Stimulated activated CD4-positive, alpha-beta T cell treated with anti-CD3 and anti-CD28 coated beads, Interleukin-1b, Interleukin-23, amount 100 ng/mL, for 1 hour (primary cell): ENCODE measurements around the gene PAFAH1B1.

Source experiments
- DNase-seq, 2 donors: peaks; one replicate each; pipeline ENCODE4 v3.0.0-alpha.2; 2020; ENCODE audit warnings: low read depth in 2 of 2

The PAFAH1B1 gene

DNA sequence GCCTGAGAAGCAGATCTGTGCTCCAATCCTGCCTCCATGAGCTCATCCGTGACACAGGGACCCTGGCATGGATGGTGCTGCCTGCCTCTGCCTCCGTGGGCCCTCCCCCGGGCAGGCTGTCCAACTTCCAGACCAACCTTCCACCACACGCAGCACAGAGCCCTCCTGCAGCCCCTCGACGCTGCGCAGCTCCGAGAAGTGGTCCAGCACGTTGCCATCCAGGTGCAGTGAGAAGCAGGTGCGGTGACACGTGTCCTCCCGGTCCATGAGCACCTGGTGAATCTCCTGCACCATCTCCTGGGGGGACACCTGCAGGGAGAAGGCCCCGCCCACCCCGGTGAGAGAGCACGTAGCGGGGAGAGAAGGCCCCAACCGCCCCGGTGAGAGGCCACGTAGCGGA is 109.7 kb downstream of the PAFAH1B1 start:
- no peak for DNase-seq

DNA sequence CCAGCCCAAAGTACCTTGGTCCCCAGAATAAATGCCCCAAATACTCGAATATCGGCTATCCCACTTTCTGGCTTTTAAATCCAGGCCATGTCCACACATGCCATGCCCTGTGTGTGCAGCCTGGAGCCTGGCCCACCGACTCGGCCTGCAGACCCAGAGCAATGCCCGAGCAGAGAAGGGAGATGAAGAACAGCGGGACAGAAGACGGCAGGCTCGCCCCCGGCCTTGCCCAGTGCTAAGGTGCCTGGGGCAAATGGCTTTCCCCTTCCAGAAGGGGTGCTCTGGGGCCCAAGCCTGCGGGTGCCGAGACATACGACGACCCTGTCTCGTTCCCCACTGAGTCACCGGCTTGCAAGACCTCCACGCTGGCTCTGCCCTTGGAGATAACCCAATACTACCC is 110.2 kb downstream of the PAFAH1B1 start:
- no peak for DNase-seq

DNA sequence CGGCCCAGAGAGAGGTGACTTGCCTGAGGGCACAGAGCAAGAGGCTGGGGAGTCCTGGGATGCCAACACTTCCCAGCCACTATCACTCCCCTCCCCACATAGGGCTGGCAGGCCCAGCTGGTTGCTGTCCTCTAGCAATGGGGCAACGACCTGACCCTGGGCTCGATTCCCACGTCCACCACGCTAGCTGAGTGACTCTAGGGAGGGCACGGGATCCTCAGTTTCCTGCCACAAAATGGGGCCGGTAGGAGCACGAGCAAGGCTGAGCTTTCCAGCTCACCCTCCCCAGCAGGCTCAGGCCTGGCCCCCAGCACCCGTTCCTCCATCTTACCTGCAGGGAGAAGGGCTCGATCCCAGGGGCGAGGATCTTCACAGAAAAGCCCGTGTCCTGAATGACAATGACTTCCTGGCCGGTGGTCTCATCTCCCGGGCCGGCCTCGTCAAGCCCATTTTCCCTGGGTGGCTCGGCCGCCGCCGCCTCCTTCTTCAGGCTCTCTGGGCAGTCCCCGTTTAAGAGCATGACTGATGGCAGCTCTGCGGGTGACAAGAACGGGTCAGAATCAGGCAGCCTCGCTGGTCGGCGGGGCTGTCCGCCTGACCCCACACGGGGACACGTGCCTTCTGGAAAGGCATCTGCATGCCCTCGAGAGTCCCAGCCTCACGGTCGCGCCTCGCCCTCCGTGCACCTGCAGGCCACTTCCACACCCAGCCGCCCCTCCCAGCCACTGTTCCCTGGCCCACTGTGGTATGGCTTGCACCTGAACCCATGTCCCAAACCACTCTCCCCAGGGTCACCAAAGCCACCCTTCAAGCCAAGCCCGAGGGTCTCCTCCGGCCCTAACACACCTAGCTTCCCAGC is 110.8 kb downstream of the PAFAH1B1 start:
- DNase-seq: no peak

DNA sequence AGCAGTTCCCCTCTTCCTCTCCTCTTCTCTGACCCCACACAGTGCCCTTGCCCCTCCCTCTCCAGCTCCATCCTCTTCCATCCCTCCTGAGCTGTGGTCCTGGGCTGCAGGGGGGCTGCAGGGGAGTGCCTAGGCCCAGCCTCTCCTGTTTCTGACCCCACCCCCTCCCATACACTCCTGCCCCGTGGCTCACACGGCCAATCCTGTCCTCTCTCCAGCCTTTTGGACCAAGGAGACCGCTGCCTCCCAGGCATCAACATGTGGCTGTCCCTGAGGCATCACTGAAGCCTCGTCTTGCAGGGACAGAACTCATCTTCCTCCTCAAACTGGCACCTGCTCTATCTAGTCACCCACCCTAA is 111.4 kb downstream of the PAFAH1B1 start:
- no peak for DNase-seq

DNA sequence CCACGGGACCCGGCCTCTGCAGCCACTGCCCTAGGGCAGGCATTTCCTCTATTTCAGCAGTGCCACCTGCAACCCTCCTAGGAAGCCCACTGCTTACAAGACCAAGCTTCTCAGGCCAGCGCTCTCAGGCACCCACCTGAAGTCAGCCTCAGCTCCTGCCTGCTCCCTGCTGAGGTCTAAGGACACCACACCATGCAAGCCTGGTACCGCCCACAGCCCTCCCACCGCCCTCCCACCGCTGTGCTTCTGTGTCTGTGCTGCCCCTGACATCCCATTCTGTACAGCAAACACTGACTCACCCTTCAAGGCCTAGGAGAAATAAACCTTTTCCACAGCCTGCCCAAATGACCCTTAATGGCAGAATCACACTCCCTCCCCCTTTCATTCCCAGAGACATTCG is 111.8 kb downstream of the PAFAH1B1 start:
- DNase-seq: no peak

DNA sequence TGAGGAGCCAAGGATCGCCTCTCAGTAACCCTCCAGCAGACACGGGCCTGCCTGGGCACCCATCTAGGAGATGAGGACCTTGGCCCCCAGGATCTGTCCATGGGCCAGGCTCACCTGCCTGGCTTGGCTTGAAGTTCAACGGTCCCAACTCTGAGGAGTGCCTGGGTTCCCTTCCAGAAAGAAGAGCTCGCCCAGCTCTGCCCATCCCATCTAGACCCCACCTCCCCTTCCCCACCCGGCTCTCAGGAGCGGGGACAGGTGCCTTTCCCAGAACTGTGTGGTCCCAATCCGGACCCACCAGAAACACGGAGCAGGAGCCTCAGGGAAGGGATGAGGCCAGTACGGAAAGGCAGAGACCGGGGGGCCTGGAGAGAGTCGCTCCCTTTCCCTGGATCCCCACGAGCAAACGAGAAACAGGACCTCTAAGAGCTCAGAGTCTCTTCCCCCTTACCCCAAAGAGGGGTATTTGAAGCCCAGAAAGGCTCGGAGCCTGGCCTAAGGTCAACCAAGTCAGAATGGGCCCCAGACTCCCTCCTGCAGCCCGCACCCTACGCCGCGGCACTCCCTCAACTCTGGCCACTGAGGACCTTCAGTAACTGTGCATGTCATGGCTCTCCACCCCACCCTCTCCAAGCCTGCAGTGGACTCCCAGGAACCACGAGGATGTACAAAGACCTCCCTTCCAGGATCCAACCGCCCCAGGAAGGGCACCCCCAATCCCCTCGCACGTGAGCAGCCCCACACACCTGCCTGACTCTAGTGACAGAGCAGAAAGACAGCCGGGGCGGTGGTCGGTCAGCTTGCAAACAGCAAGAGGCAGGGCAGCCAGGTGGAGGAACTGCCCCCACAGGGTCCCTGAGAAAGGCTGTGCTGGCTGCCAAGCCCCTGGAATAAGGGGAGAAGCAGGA is 112.7 kb downstream of the PAFAH1B1 start:
- DNase-seq: no peak

DNA sequence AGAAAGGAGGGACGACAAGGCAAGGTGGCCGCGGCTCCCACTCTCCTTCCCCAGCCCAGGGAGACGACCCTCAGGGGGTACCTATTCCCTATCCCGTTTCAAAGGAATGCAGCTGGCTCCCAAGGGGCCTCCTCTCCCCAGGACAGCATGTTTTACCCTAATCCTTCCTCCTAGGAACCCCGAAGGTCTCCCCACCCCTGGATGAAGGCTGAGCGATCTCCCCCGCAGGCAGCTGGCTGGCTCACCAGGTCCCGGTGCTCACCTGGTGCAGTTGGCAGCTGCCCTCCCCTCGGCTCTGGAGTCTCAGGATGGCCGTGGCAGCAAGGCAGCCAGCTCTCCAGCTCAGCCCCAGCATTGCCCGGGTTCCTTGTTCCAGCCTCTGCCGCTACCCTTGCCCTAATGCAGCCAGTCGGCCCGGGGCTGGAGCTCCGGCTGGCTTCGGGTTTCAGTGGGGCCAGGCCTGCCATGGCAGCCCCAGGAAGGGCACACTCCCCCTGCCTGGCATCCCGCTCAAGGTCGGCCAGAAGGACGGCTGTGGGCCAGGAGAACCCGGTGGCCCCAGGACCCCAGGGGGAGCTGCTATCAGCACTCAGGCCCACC is 113.6 kb downstream of the PAFAH1B1 start:
- no peak for DNase-seq

DNA sequence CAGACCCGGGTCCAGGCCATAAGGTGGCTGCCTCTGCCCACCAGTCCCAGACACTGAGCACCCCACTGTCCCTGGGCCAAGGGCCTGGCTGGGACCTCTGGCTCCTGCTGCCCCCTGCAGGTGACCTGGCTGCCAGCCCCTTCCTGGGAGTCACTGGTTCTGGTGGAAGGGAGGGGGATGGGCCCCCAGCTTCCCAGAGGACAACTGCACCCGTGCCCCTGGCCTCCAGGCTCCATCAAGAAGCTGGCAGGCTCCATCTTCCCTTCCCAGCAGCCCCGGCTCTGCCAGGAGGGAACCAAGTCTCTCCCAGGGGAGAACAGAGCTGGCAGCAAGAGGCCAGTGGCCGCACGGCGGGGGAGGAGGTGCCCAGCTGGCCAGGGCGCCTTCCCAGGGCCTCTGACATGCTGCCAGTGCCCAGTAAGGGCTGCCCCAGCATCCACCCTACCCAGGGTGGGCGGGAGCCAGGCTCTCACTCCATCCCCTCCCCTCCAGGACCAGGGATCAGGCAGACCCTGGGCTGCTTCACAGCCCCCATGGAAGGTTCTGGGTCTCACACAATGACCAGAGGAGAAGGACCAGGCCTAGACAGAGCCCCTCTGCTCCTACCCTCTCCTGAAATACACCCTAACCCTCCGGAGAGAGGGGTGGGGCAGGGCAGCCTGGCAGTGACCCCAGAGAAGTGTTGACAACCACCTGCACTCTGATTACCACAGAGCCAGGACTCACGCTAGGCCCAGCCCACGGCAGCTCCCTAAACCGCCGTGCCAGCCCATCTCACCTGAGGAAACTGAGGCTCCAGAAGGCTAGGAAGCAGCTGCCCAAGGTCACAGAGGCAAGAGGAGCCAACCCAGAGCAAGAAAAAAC is 114.5 kb downstream of the PAFAH1B1 start:
- no peak for DNase-seq

DNA sequence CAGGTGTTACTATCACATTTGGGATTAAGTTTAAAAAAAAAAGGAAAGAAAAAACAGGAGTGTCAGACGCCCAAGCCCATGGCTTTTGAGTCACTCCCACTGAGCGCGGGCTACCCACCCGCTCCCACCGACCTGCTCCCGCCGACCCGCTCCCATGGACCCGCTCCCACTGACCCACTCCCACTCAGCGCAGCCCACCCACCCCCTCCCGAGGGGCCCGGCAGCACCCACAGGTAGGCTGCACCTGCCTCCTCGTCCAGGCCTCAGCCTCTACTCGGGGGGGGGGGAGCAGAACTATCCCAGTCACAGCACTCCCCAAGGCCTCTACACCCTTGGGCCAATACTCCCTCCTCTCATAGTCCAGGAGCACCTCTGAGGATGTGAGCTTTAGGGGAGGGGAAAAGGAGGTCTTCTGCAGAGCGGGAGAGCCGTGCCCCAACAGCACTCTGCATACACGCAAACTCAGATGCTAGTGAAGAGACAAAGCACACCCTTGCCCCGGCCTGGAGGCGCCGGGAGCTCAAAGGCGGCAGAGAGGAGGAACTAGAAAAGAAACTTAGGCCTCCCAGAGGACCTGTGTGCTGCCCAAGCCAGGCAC is 115.2 kb downstream of the PAFAH1B1 start:
- no peak for DNase-seq

DNA sequence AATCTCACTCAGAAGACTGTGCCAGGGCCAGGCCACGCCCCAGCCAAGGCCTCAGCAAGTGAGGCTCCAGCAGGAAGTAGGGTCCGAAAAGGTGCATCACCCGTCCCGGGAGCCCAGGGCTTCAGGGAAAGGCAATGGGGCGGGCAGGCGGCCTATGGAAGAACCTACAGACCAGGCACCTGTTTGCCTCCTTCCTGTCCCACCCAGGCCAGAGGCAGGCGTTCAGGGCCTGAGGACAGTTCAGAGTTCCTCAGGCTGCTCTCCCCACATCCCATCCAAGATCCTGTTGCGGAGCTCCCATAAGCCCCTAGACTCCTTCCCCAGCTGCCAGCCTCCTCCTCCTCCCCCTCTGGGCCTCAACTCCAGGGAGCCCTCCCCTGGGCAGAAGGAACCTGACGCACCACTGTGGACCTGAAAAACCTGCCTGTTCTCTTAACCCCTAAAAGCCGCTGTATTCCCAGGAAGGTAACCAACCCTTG is 115.8 kb downstream of the PAFAH1B1 start:
- no peak for DNase-seq

DNA sequence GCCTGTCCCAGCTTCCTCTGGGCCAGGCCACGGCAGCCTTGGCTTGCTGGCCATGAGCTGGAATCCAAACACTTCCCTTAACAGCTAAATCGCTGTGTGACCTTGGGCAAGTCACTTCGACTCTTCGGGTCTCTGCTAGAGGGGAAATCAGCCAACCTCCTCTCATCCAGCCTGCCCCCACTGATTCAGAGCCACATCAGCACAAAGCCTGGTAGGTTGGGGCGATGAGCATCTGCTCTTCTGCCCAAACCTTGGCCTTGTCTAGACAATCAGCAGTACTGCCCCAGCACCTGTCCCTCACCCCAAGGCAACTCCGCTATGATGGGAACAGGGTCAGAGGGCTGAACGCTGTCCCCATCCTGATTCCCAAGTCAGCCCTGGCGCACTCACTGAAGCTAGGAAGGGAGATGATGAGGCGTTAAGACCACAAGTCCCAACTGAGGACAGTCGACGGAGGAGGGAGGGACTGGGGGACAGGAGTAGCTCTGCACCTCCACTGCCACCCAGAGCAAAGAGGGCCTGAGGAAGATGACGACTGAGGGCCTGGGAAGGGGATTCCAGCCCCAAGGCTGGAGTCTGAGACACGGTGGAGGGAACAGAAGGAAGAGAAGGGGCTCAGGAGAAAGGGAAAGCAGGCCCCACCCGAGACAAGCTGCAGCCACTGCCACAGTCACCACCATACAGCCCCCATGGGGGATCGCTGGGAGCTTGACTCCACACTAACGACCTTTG is 116.8 kb downstream of the PAFAH1B1 start:
- no peak for DNase-seq

DNA sequence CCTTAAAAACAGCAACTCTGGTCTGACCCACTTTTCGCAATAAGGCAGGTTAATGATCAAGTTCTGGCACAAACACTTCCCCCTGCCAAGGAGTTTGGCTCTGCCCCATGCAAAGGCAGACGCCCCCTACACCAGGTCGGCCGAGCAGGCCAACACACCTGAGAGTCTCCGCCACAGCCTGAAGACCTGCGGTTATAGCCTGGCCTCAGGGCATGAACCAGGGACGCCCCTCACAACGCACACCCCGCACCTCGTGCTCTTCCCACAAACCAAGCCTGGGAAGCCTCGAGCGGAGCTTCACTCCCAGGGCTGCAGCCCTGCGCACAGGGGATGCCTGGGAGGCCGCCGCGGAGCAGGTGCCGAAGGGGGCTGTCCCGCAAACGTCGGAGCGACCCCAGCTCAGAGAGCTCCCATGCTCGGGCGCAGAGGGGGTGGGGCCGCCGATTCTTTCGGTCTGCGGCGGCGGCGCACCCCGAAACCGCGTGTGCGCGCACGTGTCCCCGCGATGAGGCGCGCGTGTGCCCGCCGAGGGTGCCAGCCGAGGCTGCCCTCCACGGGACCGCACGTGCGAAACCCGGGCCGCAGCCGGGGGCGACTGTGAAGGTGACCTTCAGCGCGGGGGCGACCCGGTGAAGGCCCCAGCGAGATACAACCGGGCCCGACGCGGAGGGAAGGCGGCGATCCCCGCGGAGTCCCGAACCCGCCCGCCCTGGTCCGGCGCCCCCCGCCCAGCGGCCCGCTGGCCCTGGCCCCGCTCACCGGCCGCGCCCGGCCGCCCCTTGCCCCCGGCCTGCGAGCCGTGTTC is 117.6 kb downstream of the PAFAH1B1 start:
- peak in 1 of 2 donors; percentile 32 for DNase-seq

DNA sequence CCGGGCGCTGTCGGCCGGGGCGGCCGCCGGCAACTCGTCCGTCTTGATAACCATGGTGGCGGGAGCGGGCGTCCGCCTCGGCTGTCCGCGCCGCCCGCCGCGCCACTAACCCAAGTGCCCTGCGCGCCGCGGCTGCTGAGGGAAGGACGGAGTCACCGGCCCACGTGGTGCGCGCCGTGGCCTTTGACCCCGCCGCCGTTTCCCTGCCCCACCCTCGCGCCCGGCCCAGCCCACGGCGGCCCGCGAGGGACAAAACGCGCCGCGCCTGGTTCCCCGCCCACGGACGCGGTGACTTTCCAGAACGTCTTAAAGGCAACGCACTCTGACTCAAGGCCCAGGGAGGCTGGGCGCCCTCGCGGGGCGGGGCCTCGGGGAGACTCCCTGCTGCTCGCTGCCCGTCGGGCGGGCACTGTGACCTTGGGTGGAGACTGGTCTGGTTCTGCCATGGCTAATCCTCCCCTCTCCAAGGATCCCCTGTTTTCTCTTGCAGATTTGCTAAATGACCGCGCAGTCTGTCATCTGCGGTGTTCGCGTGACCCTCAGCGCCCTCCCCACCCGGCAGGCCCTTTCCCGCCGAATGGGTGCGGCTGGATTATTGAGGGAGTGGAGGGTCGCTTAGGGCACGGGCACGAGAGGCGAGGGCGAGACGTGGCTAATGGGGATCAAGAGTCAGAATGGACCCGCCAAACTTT is 118.3 kb downstream of the PAFAH1B1 start, which contains the start of gene CLUH:
Gene CLUH, minus strand, starts transcription at position 157 of the 692 bp plus-strand sequence. Its CDS starts 103 bp downstream, at position 54.
- DNase-seq: peak; percentile 89 to 95

DNA sequence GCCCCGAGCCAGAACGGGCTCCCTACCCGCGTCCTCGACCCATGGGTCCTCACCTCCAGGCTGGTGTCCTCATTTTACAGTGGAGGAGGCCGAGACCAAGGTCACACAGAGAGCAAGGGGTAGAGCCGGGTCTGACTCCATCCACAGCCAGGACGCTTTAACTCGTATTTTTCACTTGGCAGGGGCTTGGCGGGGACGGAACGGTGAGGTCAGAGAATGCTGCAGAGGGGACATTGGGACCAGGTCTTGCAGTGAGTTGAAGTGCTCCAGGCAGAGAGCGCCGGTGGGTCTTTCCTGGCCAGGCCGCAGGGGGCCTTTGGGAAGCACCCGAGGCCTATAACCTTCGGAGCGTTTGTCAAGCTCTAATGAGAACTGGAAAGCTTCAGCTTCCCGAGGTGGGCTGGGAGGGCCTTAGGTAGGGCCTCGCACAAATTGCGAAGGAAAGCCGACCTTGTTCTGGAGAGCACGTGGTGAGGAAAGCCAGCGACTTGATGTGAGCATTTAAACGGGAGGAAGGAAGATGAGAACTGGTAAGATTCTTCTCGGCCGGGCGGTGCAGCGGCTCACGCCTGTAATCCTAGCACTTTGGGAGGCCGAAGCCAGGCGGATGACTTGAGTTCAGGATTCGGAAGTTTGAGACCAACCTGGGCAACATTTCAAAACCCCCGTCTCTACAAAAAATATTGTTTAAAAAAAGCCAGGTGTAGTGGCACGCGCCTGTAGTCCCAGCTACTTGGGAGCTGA is 119.0 kb downstream of the PAFAH1B1 start:
- DNase-seq: no peak

DNA sequence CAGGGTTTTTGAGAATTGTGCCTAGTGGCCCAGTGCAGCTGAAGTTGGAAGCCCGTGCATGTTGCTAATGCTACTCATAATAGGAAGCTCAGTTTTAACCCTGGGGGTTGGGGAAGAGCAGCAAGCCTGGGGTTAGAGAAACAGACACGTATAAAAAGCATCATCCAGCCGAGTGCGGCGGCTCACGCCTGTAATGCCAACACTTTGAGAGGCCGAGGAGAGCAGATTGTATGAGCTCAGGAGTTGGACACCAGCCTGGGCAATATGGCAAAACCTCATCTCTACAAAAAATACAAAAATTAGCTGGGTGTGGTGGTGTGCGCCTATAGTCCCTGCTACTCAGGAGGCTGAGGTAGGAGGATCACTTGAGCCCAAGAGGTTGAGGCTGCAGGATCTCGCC is 120.4 kb downstream of the PAFAH1B1 start:
- DNase-seq: no peak

DNA sequence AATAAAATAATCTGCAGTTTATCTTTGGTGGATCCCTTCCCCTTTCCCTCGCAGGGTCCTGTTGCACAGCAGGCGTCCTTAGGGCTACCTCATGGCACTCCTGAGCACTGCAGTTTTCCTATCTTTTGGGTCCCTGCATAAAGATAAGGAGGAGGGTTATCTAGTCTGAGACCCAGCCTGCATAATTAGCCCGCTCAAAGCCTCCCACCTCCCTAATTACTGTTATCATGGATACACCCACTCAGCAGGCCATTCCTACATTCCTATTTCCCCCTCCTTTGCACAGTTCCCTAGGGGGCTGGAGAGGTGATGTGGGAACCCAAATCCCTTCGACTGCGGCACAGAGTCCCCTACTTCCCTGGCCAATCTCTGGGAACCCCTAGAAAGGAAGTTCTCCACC is 123.2 kb downstream of the PAFAH1B1 start:
- no peak for DNase-seq

DNA sequence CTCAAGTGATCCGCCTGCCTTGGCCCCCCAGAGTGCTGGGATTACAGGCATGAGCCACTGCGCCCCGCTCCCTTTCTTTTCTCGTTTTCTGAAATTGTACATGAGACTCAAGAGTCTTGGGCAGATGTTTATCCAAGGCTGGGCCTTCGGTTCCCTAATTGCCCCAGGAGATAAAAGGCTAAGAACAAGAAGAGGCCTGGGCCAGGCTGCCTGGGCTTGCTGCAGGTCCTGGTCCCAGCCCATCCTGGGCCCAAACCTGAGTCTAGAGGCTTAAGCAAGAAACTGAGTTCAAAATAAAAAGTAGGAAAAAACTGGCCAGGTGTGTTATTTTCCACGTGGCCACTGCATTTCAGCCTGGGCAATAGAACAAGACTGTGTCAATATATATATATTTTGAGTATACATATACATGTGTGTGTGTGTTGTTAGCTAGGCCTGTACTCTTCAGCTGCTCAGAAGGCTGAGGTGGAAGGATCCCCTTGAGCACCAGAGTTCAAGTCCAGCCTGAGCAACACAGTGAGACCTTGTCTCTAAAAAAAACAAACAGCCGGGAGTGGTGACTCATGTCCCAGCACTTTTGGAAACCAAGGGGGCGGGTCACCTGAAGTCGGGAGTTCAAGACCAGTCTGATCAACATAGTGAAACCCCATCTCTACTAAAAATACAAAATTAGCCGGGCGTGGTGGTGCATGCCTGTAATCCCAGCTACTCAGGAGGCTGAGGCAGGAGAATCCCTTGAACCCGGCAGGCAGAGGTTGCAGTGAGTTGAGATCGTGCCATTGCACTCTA is 124.9 kb downstream of the PAFAH1B1 start:
- DNase-seq: no peak
